ENCODE measurements around the gene CLIP3.

DNA sequence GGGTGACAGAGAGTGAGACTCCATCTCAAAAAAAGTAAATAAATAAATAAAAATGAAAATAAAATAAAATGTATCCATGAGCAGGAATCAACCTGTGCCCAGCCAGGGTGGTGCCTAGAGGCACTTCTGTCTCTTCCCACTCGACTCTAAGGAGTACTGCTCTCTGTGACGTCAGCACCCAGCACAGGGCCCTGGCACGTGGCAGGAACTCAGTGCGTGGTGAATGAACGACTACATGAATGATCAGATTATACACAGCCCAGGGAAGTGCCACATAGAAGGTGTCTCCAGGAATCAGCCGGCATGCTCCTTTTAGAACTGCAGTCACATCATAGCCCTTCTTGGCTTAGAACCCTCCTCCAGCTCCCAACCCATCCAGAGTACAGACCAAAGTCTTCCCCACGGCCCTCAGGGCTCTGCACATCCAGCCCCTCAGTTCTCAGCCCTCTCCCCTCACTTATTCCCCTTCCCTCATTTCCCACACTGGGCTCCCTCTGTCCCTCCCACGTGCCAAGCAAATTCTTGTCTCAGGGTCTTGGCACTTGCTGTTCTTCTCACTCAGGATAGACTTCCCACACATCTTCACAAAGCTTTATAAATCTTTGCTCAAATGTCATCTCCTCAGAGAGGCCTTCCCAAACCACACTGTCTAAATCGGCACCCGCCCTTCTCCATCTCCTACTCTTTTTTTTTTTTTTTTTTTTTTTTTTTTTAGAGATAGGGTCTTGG is 4.2 kb downstream of the CLIP3 start:
- TF ChIP-seq, protein P1, sequence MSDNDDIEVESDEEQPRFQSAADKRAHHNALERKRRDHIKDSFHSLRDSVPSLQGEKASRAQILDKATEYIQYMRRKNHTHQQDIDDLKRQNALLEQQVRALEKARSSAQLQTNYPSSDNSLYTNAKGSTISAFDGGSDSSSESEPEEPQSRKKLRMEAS (IDR thresholded peaks at IDR 0.05), result no peak
- TF ChIP-seq HNF4A (conservative IDR thresholded peaks at IDR 0.05) (no peak), TAF1 (conservative IDR thresholded peaks at IDR 0.05) (no peak), JUND (IDR thresholded peaks at IDR 0.05) (no peak), RAD21 (IDR thresholded peaks at IDR 0.05) (no peak), YY1 (IDR thresholded peaks at IDR 0.05) (no peak), NR2F2 (IDR thresholded peaks at IDR 0.05) (no peak), SP1 (IDR thresholded peaks at IDR 0.05) (no peak), EGR1 (IDR thresholded peaks at IDR 0.05; ENCODE audit: low read depth in 2 of 2) (no peak), GABPA (IDR thresholded peaks at IDR 0.05 in 1 of 2, conservative IDR thresholded peaks at IDR 0.05 in 1 of 2) (no peak)
- TF ChIP-seq, protein P2, sequence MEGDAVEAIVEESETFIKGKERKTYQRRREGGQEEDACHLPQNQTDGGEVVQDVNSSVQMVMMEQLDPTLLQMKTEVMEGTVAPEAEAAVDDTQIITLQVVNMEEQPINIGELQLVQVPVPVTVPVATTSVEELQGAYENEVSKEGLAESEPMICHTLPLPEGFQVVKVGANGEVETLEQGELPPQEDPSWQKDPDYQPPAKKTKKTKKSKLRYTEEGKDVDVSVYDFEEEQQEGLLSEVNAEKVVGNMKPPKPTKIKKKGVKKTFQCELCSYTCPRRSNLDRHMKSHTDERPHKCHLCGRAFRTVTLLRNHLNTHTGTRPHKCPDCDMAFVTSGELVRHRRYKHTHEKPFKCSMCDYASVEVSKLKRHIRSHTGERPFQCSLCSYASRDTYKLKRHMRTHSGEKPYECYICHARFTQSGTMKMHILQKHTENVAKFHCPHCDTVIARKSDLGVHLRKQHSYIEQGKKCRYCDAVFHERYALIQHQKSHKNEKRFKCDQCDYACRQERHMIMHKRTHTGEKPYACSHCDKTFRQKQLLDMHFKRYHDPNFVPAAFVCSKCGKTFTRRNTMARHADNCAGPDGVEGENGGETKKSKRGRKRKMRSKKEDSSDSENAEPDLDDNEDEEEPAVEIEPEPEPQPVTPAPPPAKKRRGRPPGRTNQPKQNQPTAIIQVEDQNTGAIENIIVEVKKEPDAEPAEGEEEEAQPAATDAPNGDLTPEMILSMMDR (IDR thresholded peaks at IDR 0.05; ENCODE audit: low read depth, low read length, missing input control), result no peak
- TF ChIP-seq, protein P3, sequence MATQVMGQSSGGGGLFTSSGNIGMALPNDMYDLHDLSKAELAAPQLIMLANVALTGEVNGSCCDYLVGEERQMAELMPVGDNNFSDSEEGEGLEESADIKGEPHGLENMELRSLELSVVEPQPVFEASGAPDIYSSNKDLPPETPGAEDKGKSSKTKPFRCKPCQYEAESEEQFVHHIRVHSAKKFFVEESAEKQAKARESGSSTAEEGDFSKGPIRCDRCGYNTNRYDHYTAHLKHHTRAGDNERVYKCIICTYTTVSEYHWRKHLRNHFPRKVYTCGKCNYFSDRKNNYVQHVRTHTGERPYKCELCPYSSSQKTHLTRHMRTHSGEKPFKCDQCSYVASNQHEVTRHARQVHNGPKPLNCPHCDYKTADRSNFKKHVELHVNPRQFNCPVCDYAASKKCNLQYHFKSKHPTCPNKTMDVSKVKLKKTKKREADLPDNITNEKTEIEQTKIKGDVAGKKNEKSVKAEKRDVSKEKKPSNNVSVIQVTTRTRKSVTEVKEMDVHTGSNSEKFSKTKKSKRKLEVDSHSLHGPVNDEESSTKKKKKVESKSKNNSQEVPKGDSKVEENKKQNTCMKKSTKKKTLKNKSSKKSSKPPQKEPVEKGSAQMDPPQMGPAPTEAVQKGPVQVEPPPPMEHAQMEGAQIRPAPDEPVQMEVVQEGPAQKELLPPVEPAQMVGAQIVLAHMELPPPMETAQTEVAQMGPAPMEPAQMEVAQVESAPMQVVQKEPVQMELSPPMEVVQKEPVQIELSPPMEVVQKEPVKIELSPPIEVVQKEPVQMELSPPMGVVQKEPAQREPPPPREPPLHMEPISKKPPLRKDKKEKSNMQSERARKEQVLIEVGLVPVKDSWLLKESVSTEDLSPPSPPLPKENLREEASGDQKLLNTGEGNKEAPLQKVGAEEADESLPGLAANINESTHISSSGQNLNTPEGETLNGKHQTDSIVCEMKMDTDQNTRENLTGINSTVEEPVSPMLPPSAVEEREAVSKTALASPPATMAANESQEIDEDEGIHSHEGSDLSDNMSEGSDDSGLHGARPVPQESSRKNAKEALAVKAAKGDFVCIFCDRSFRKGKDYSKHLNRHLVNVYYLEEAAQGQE (IDR thresholded peaks at IDR 0.05), result no peak
- TF ChIP-seq, protein P4, sequence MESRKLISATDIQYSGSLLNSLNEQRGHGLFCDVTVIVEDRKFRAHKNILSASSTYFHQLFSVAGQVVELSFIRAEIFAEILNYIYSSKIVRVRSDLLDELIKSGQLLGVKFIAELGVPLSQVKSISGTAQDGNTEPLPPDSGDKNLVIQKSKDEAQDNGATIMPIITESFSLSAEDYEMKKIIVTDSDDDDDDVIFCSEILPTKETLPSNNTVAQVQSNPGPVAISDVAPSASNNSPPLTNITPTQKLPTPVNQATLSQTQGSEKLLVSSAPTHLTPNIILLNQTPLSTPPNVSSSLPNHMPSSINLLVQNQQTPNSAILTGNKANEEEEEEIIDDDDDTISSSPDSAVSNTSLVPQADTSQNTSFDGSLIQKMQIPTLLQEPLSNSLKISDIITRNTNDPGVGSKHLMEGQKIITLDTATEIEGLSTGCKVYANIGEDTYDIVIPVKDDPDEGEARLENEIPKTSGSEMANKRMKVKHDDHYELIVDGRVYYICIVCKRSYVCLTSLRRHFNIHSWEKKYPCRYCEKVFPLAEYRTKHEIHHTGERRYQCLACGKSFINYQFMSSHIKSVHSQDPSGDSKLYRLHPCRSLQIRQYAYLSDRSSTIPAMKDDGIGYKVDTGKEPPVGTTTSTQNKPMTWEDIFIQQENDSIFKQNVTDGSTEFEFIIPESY (IDR thresholded peaks at IDR 0.05), result no peak
- TF ChIP-seq, protein P5, sequence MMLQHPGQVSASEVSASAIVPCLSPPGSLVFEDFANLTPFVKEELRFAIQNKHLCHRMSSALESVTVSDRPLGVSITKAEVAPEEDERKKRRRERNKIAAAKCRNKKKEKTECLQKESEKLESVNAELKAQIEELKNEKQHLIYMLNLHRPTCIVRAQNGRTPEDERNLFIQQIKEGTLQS (IDR thresholded peaks at IDR 0.05), result no peak

Measured in liver (tissue), 3 donors.